Measurements from ENCODE around the gene CLEC19A.

GRCh38 chr16:19291475-19291874 lies 5.9 kb downstream of the CLEC19A start:
- no peak for TF ChIP-seq POLR2A (IDR thresholded peaks at IDR 0.05)
- TF ChIP-seq POLR2AphosphoS5 (IDR thresholded peaks at IDR 0.05) = no peak
- TF ChIP-seq, protein P1, sequence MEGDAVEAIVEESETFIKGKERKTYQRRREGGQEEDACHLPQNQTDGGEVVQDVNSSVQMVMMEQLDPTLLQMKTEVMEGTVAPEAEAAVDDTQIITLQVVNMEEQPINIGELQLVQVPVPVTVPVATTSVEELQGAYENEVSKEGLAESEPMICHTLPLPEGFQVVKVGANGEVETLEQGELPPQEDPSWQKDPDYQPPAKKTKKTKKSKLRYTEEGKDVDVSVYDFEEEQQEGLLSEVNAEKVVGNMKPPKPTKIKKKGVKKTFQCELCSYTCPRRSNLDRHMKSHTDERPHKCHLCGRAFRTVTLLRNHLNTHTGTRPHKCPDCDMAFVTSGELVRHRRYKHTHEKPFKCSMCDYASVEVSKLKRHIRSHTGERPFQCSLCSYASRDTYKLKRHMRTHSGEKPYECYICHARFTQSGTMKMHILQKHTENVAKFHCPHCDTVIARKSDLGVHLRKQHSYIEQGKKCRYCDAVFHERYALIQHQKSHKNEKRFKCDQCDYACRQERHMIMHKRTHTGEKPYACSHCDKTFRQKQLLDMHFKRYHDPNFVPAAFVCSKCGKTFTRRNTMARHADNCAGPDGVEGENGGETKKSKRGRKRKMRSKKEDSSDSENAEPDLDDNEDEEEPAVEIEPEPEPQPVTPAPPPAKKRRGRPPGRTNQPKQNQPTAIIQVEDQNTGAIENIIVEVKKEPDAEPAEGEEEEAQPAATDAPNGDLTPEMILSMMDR (IDR thresholded peaks at IDR 0.05) = no peak
- TF ChIP-seq EP300 (IDR thresholded peaks at IDR 0.05) = no peak
